Karpas-422 (cell line): Measurements from ENCODE around the gene NKTR. TPM values are rescaled to one million over a fixed set of nuclear protein-coding genes. Genes with fewer than 3 reads are reported as not detected.
A peak's percentile ranks its signal among the peaks of the same experiment; 100 is the strongest.
"Not testable (repeated sequence)": the region's sequence is repeated elsewhere in the genome, so short reads cannot be mapped to it uniquely, and the experiment has no call there.

Source experiments
- DNase-seq: peaks from one replicate; pipeline ENCODE4 v3.0.0-alpha.2; 2015
- H2AFZ ChIP-seq: fragments of 200-600 bp; sonication (generic); 2 replicates; pipeline ENCODE4 v1.6.1; 2014; ENCODE audit warnings: antibody characterized with exemption, low read length, mixed read lengths
- H3K27ac ChIP-seq: fragments of 200-600 bp; sonication (generic); 2 replicates; pipeline ENCODE4 v1.5.1; 2014; ENCODE audit warnings: mild to moderate bottlenecking, low read length, moderate library complexity
- H3K27me3 ChIP-seq: fragments of 200-600 bp; sonication (generic); 2 replicates; pipeline ENCODE4 v1.6.1; 2014; ENCODE audit warnings: low read length, mixed read lengths
- H3K36me3 ChIP-seq: fragments of 200-600 bp; sonication (generic); 2 replicates; pipeline ENCODE4 v1.6.1; 2014; ENCODE audit warnings: low read length, mixed read lengths; ENCODE audit not compliant: insufficient read depth
- H3K4me1 ChIP-seq: fragments of 200-600 bp; sonication (generic); 2 replicates; pipeline ENCODE4 v1.6.1; 2014; ENCODE audit warnings: mild to moderate bottlenecking, low read length, mixed read lengths
- H3K4me2 ChIP-seq: fragments of 200-600 bp; sonication (generic); 2 replicates; pipeline ENCODE4 v1.6.1; 2014; ENCODE audit warnings: low read length, low read depth, mild to moderate bottlenecking; ENCODE audit not compliant: poor library complexity, severe bottlenecking
- H3K4me3 ChIP-seq: fragments of 200-600 bp; sonication (generic); 2 replicates; pipeline ENCODE4 v1.5.1; 2014; ENCODE audit warnings: mild to moderate bottlenecking, antibody characterized with exemption, low read length, mixed read lengths
- H3K79me2 ChIP-seq: fragments of 200-600 bp; sonication (generic); 2 replicates; pipeline ENCODE4 v1.6.1; 2014; ENCODE audit warnings: mild to moderate bottlenecking, low read length, mixed read lengths
- H3K9ac ChIP-seq: fragments of 200-600 bp; sonication (generic); 2 replicates; pipeline ENCODE4 v1.6.0; 2014; ENCODE audit warnings: low read length
- H3K9me2 ChIP-seq: fragments of 200-600 bp; sonication (generic), shearing (Covaris generic); replicated peaks from 2 replicates; pipeline ENCODE4 v1.6.0; 2014; ENCODE audit warnings: mild to moderate bottlenecking, low read length, moderate library complexity; ENCODE audit not compliant: insufficient read depth
- H3K9me3 ChIP-seq: fragments of 300-700, 200-600 bp; sonication (generic); 2 replicates; pipeline ENCODE4 v1.6.1; 2014; ENCODE audit warnings: low read length, mixed read lengths
- H4K20me1 ChIP-seq: fragments of 200-600 bp; sonication (generic); 2 replicates; pipeline ENCODE4 v1.6.1; 2014; ENCODE audit warnings: mild to moderate bottlenecking, antibody characterized with exemption, low read length, low read depth; ENCODE audit not compliant: insufficient read depth
- total RNA-seq: library from RNA; depleted of rRNA; stranded (reverse); fragments of >200 nt; shearing (Covaris generic); gene quantifications from 2 replicates; pipeline ENCODE4 v1.2.3, GENCODE V29; 2014; ENCODE audit warnings: low replicate concordance

The NKTR gene
- total RNA-seq, 1 experiment from 2014 or later: 178 TPM

DNA sequence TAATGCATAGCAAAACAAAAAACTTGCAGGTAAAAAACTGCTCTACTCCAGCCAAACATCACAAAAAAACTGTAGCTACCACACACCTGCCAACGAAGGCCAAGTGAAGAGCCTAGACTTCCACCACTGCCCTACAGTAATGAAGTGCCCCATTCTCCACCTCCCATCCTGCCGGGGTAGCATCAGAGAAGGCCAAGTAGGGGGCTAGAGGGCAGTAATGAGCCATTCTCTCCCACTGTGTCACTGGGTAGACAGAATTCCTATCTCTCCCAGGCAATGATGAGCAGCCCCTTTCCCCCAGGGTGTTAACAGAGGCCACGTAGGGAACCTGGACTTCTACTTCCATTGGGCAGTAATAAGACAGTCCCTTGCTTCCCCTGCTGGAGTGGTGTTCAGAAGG, 28.2 kb upstream of the NKTR start:
- Histone ChIP-seq H3K4me2 (no peak overlapping the region), H3K9me3 (peaks cover 10% of the 10 kb centered on the region; the same call in 1 of the 2 replicates), H3K36me3 (peaks cover 38% of the 10 kb centered on the region), H3K4me3 (no peak overlapping the region), H3K27me3 (no peaks in the 10 kb centered on the region), H3K9me2 (no peaks in the 10 kb centered on the region), H3K9ac (no peak overlapping the region), H3K79me2 (peaks cover 83% of the 10 kb centered on the region), H2AFZ (no peak overlapping the region), H3K27ac (no peak overlapping the region), H4K20me1 (no peaks in the 10 kb centered on the region), H3K4me1 (peaks cover 7% of the 10 kb centered on the region)
- DNase-seq: peak; percentile 72

DNA sequence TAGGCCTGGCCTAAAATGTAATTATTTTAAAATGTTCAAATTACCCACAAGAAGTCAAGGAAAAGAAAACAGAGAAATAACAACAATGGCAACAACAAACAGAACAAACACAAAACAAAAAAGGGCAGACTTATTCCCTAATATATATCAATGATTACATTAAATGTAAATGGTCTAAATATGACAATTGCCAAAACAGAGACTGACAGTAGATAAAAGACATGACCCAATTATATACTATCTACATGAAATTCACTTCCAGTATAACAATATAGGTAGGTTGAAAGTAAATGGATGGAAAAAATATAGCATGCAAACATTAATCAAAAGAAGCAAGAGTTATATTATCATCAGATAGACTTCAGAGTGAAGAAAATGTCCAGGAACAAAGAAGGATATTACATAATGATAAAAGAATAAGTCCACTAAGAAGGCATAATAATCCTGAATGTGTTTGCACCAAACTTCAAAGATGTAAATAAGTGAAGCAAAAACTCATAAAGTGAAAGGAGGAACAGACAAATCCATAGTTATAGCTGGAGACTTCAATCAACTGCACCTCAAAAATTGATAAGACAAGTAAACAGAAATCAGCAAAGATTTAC, 25.2 kb upstream of the NKTR start:
- Histone ChIP-seq H3K9me2 (no peaks in the 10 kb centered on the region), H3K4me3 (no peak overlapping the region), H3K9ac (no peak overlapping the region), H4K20me1 (no peaks in the 10 kb centered on the region), H3K36me3 (peaks cover 45% of the 10 kb centered on the region), H3K79me2 (peaks cover 86% of the 10 kb centered on the region), H3K27ac (no peak overlapping the region), H3K27me3 (no peaks in the 10 kb centered on the region), H3K4me1 (peaks cover 10% of the 10 kb centered on the region), H3K4me2 (no peak overlapping the region), H3K9me3 (peaks cover 10% of the 10 kb centered on the region; the same call in 1 of the 2 replicates), H2AFZ (no peak overlapping the region)
- DNase-seq: no peak

DNA sequence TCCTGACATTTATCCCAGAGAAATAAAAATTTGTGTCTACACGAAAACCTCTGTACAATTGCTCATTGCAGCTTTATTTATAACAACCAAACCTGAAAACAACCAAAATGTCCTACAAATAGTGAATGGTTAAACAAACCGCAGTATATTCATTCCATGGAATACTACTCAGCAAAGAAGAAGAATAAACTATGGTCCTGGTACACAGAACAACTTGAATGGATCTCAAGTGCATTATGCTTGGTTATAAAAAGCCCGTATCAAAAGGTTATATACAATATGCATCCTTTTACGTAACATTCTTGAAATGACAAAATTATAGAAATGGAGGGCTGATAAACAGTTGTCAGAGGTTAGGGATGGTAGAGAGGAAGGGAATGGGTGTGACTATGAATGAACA, 22.4 kb upstream of the NKTR start:
- DNase-seq: no peak
- H3K9ac ChIP-seq: no peak overlapping the region
- peaks cover 21% of the 10 kb centered on the region for H3K4me1 ChIP-seq
- H3K79me2 ChIP-seq: peaks cover 79% of the 10 kb centered on the region
- H3K4me2 ChIP-seq: no peak overlapping the region
- no peaks in the 10 kb centered on the region for H4K20me1 ChIP-seq
- peaks cover 39% of the 10 kb centered on the region for H3K36me3 ChIP-seq
- peaks cover 10% of the 10 kb centered on the region; the same call in 1 of the 2 replicates for H3K9me3 ChIP-seq
- no peak overlapping the region for H2AFZ ChIP-seq
- no peaks in the 10 kb centered on the region for H3K27me3 ChIP-seq
- no peak overlapping the region for H3K27ac ChIP-seq
- no peaks in the 10 kb centered on the region for H3K9me2 ChIP-seq
- no peak overlapping the region for H3K4me3 ChIP-seq

DNA sequence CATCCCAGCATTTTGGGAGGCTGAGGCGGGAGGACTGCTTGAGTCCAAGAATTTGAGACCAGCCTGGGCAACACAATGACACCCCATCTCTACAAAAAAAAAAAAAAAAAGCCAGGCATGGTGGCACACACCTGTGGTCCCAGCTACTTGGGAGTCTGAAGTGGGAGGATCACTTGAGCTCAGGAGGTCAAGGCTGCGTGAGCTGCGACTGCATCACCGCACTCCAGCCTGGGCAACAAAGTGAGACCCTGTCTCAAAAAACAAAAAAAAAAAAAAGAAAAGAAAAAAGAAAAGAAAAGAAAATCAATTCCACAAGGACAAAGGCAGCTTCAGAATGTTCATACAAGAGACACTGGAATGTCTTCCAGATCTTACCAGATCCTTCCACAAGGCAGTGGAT, 21.1 kb upstream of the NKTR start:
- H3K9me2 ChIP-seq, H3K27me3 ChIP-seq, DNase-seq, H3K9me3 ChIP-seq, H3K27ac ChIP-seq, H3K4me3 ChIP-seq, H4K20me1 ChIP-seq, H2AFZ ChIP-seq: not testable (repeated sequence)
- Histone ChIP-seq H3K79me2 (peaks cover 82% of the 10 kb centered on the region), H3K9ac (peak overlapping the region; percentile 96; the same call in 1 of the 2 replicates), H3K36me3 (peaks cover 33% of the 10 kb centered on the region), H3K4me1 (peaks cover 28% of the 10 kb centered on the region), H3K4me2 (peak overlapping the region; percentile 81)

DNA sequence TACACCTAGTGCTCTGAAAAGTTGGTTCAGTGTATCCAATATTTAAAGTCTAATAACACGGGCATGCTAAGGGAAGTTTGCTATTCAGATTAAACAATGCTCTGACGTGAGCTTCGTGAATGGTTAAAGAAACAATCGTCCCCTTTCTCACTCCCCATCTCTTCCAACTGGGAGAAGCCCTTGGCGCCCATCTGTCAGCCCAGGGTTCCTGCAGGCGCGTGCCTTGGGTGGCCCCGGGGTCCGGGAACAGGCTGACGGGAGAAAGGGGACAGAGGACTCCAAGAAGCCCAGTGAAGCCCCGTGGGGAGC, 19.1 kb upstream of the NKTR start:
- Histone ChIP-seq H3K27ac (peak overlapping the region; percentile 62), H3K36me3 (peaks cover 18% of the 10 kb centered on the region), H3K79me2 (peaks cover 63% of the 10 kb centered on the region), H3K9me3 (no peaks in the 10 kb centered on the region), H3K27me3 (no peaks in the 10 kb centered on the region), H3K4me1 (peaks cover 28% of the 10 kb centered on the region), H3K4me3 (peak overlapping the region; percentile 97), H3K9ac (peak overlapping the region; percentile 96), H3K4me2 (peak overlapping the region; percentile 81), H3K9me2 (no peaks in the 10 kb centered on the region), H4K20me1 (no peaks in the 10 kb centered on the region), H2AFZ (peak overlapping the region; percentile 52; the same call in 1 of the 2 replicates)
- peak; percentile 56 for DNase-seq

DNA sequence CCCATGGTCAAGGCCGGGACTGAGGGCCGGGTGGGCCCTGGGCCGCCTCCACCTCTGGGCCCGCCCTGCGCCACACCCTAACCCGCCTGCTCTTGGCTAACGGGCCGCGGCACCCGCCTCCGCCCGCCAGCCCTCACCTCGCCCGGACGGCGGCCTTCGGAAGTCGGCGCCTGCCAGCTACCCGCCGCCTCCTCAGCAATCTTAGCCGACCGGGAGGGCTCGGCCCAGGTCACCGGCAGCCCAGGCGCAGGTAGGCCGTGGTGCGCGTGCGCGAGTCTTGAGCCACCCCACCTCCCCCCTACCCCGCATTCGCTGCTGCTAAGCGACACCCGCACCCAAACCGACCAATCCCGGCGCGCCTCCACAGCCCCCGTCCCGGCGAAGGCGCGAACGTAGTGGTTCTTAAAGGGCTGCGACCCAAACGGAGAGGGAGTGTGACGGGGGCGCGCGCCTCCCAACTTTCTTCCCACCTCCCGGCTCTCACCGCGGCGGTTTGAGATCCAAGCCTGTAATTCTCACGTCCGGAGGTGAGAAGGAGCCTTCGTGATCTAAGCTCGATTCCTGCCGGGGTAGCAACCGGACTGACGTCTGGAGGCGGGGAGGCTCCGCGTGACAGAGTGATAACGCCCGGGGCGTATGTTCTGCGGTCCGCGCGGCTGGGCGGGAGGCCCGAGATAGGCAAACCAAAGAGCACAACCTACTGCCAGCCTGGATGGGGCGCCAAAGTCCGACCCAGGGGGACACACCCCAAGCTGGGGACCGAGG, 18.6 kb upstream of the NKTR start, which contains the start of gene SEC22C:
TSS of gene SEC22C (minus strand) at position 259 of the 765 bp plus-strand sequence. CDS start 12,921 bp downstream, outside the sequence.
- Histone ChIP-seq H3K4me2 (peak within 1 kb of the TSS; percentile 81), H3K9ac (peak within 1 kb of the TSS; percentile 96), H2AFZ (peak within 1 kb of the TSS; percentile 72; the same call in 1 of the 2 replicates), H3K36me3 (peaks cover 15% of the 10 kb centered on the region), H3K9me3 (no peaks in the 10 kb centered on the region), H3K9me2 (no peaks in the 10 kb centered on the region), H3K4me1 (peaks cover 28% of the 10 kb centered on the region), H3K27me3 (no peaks in the 10 kb centered on the region), H4K20me1 (no peaks in the 10 kb centered on the region), H3K4me3 (peak within 1 kb of the TSS; percentile 97), H3K27ac (peak within 1 kb of the TSS; percentile 62), H3K79me2 (peaks cover 58% of the 10 kb centered on the region)
- DNase-seq: peak; percentile 98

DNA sequence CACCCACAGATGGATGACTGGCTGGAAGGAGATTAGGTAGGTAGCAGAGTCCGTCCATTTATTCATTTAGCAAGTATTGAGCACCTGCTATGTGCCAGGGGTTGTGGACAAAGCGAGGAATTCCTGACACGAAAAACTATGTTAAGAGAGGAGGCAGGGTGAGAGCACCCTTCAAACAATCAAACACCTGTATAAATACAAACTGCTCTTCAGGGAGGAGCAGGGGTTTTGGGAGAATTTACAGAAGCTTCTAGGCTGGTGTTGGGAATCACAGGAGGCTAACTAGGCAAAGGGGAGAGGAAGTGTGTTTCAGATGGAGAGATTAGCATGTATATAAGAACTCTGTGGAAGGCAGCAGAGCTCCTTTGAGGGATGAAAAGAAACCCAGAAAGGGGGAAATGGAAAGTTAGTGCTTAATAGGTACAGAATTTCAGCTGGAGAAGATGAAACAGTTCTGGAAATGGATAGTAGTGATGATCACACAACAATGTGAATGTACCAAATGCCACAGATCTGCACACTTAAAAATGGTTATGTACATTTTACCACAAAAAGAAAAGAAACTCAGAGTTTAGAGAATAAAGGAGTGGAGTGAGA, 17.9 kb upstream of the NKTR start:
- Histone ChIP-seq H3K4me1 (peaks cover 28% of the 10 kb centered on the region), H3K9ac (peak overlapping the region; percentile 96), H3K79me2 (peaks cover 51% of the 10 kb centered on the region), H2AFZ (peak overlapping the region; percentile 72; the same call in 1 of the 2 replicates), H3K9me3 (no peaks in the 10 kb centered on the region), H3K9me2 (no peaks in the 10 kb centered on the region), H3K27me3 (no peaks in the 10 kb centered on the region), H3K4me2 (peak overlapping the region; percentile 81), H3K4me3 (peak overlapping the region; percentile 97), H3K36me3 (peaks cover 9% of the 10 kb centered on the region), H4K20me1 (no peaks in the 10 kb centered on the region), H3K27ac (peak overlapping the region; percentile 62)
- no peak for DNase-seq

DNA sequence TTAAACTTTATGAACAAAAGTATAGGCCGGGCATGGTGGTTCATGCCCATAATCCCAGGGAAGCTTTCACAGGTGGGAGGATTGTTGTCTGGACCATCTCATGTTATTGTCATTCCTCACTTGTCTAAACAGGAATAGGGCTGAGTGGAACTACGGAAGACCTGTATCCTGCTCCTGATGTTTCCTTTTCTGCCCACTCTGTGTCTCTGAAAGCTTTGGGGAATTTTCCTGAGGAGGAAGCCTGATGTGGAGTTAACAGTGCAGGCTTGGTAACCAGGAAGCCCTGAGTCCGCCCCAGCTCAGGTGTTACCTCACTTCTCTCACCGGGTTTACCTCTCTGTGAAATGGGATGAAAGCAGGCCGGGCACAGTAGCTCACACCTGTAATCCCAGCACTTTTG, 11.9 kb upstream of the NKTR start:
- Histone ChIP-seq H3K4me1 (peaks cover 32% of the 10 kb centered on the region), H3K27ac (no peak overlapping the region), H4K20me1 (no peaks in the 10 kb centered on the region), H2AFZ (no peak overlapping the region), H3K36me3 (peaks cover 18% of the 10 kb centered on the region), H3K79me2 (peaks cover 33% of the 10 kb centered on the region), H3K4me2 (no peak overlapping the region), H3K4me3 (no peak overlapping the region), H3K9me2 (no peaks in the 10 kb centered on the region), H3K27me3 (no peaks in the 10 kb centered on the region), H3K9ac (no peak overlapping the region), H3K9me3 (no peaks in the 10 kb centered on the region)
- no peak for DNase-seq
